ENCODE data around the gene PAN2.
A peak's percentile ranks its signal among the peaks of the same experiment; 100 is the strongest.
"Not testable (repeated sequence)": the region's sequence is repeated elsewhere in the genome, so short reads cannot be mapped to it uniquely, and the experiment has no call there.

Gene PAN2

GRCh38 chr12:56346675-56347074, 12.9 kb upstream of the PAN2 start:
- no peak for DNase-seq

GRCh38 chr12:56342290-56342689, 8.5 kb upstream of the PAN2 start:
- DNase-seq = not testable (repeated sequence)

- no peak for DNase-seq
Measured at GRCh38 chr12:56341616-56342015, 7.8 kb upstream of the PAN2 start.

- no peak for DNase-seq
Measured at GRCh38 chr12:56339158-56339422, 5.3 kb upstream of the PAN2 start.

GRCh38 chr12:56338308-56339157, 4.7 kb upstream of the PAN2 start, which contains the start of gene IL23A:
IL23A (plus strand) TSS chr12:56338884; CDS start chr12:56339045, 161 bp downstream.
- peak; percentile 89 for DNase-seq

GRCh38 chr12:56337753-56338251, 4.0 kb upstream of the PAN2 start:
- DNase-seq = no peak

GRCh38 chr12:56336361-56337167, 2.8 kb upstream of the PAN2 start:
- DNase-seq = no peak

GRCh38 chr12:56335527-56335926, 1.7 kb upstream of the PAN2 start:
- not testable (repeated sequence) for DNase-seq

- DNase-seq = no peak
Measured at GRCh38 chr12:56334490-56334793, 642 bp upstream of the PAN2 start.

GRCh38 chr12:56333197-56333678, 562 bp downstream of the PAN2 start:
- no peak for DNase-seq

- DNase-seq = no peak
Measured at GRCh38 chr12:56332512-56333196, 1.1 kb downstream of the PAN2 start.

- no peak for DNase-seq
Measured at GRCh38 chr12:56330936-56331490, 2.8 kb downstream of the PAN2 start.

GRCh38 chr12:56326533-56326932, 7.3 kb downstream of the PAN2 start:
- DNase-seq = no peak

- no peak for DNase-seq
Measured at GRCh38 chr12:56326126-56326525, 7.7 kb downstream of the PAN2 start.

- DNase-seq = no peak
Measured at GRCh38 chr12:56324206-56324605, 9.6 kb downstream of the PAN2 start.

GRCh38 chr12:56321610-56322009, 12.2 kb downstream of the PAN2 start:
- not testable (repeated sequence) for DNase-seq

- DNase-seq = no peak
Measured at GRCh38 chr12:56321027-56321426, 12.8 kb downstream of the PAN2 start.

GRCh38 chr12:56317675-56318074, 16.1 kb downstream of the PAN2 start:
- no peak for DNase-seq

- DNase-seq = peak; percentile 92
Measured at GRCh38 chr12:56315622-56316473, 18.0 kb downstream of the PAN2 start, which contains the start of gene CNPY2. CNPY2 (minus strand) TSS chr12:56315988; CDS start chr12:56315217, 771 bp downstream.

GRCh38 chr12:56315249-56315621, 18.6 kb downstream of the PAN2 start:
- no peak for DNase-seq

GRCh38 chr12:56311003-56311402, 22.8 kb downstream of the PAN2 start:
- DNase-seq = no peak

- DNase-seq = no peak
Measured at GRCh38 chr12:56308714-56309113, 25.1 kb downstream of the PAN2 start.
